ENCODE results near the gene ATP2C1. TPM values are rescaled to one million over a fixed set of nuclear protein-coding genes. Genes with fewer than 3 reads are reported as not detected.

The ATP2C1 gene
- total RNA-seq, 6 experiments from 2014 or later: 101 to 124 (median 112) TPM

GRCh38 chr3:131028844-131029243, 135.0 kb downstream of the ATP2C1 start:
- H3K27ac Mint-ChIP-seq: no peak overlapping the region
- H3K4me1 Mint-ChIP-seq (ENCODE audit: low read depth): peaks cover 41% of the 10 kb centered on the region
- no peak overlapping the region for H3K4me3 Mint-ChIP-seq
- H3K9me3 Mint-ChIP-seq: no peaks in the 10 kb centered on the region
- no peak for DNase-seq
- H3K36me3 Mint-ChIP-seq (ENCODE audit: low read depth): peaks cover 13% of the 10 kb centered on the region
- no peaks in the 10 kb centered on the region for H3K27me3 Mint-ChIP-seq (ENCODE audit: insufficient read depth)
- no peak for TF ChIP-seq CTCF (IDR thresholded peaks at IDR 0.05)

DNA sequence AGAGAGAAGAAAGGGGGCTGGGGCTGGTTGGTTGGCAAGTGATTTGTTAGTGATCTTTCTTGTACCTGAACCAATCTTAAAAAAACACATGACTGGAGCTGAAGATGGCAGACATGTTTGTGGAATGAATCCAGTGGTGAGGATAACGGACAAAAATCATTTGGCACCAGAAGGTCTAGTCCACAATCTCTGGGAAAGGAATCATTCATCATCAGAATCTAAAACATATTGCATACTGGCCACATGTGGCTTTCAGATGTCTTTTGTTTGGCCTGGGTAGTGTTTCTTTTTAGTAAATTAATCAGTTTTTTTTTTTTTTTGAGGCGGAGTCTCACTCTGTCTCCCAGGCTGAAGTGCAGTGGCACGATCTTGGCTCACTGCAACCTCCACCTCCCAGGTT, 137.8 kb downstream of the ATP2C1 start:
- Mint-ChIP-seq H3K4me1 (ENCODE audit: low read depth) (peaks cover 37% of the 10 kb centered on the region), H3K27ac (no peak overlapping the region; the same call in 1 of the 2 replicates), H3K4me3 (no peak overlapping the region), H3K27me3 (ENCODE audit: insufficient read depth) (no peaks in the 10 kb centered on the region), H3K9me3 (no peaks in the 10 kb centered on the region), H3K36me3 (ENCODE audit: low read depth) (no peaks in the 10 kb centered on the region)
- no peak for DNase-seq
- no peak for TF ChIP-seq CTCF (IDR thresholded peaks at IDR 0.05)

- Mint-ChIP-seq H3K27me3 (ENCODE audit: insufficient read depth) (no peaks in the 10 kb centered on the region), H3K36me3 (ENCODE audit: low read depth) (no peaks in the 10 kb centered on the region), H3K4me1 (ENCODE audit: low read depth) (peaks cover 37% of the 10 kb centered on the region), H3K27ac (no peak overlapping the region), H3K9me3 (no peaks in the 10 kb centered on the region), H3K4me3 (no peak overlapping the region)
- TF ChIP-seq CTCF (IDR thresholded peaks at IDR 0.05): peak; percentile 90
- peak; percentile 48 for DNase-seq
Measured at GRCh38 chr3:131033480-131034080, 139.7 kb downstream of the ATP2C1 start.

GRCh38 chr3:131036200-131036816, 142.4 kb downstream of the ATP2C1 start:
- Mint-ChIP-seq H3K27ac (peak overlapping the region; percentile 53), H3K9me3 (no peaks in the 10 kb centered on the region), H3K36me3 (ENCODE audit: low read depth) (no peaks in the 10 kb centered on the region), H3K27me3 (ENCODE audit: insufficient read depth) (no peaks in the 10 kb centered on the region), H3K4me3 (no peak overlapping the region), H3K4me1 (ENCODE audit: low read depth) (peaks cover 35% of the 10 kb centered on the region)
- peak; percentile 61 for DNase-seq
- TF ChIP-seq CTCF (IDR thresholded peaks at IDR 0.05): no peak

GRCh38 chr3:131036986-131037385, 143.1 kb downstream of the ATP2C1 start:
- Mint-ChIP-seq H3K9me3 (no peaks in the 10 kb centered on the region), H3K4me3 (no peak overlapping the region), H3K27ac (peak overlapping the region; percentile 53; the same call in 1 of the 2 replicates), H3K36me3 (ENCODE audit: low read depth) (no peaks in the 10 kb centered on the region), H3K4me1 (ENCODE audit: low read depth) (peaks cover 30% of the 10 kb centered on the region), H3K27me3 (ENCODE audit: insufficient read depth) (no peaks in the 10 kb centered on the region)
- peak; percentile 47 for DNase-seq
- TF ChIP-seq CTCF (IDR thresholded peaks at IDR 0.05): no peak
